Left ventricle myocardium inferior (tissue), 1 donor: ENCODE measurements around the gene PTPRM. TPM values are rescaled to one million over a fixed set of nuclear protein-coding genes. Genes with fewer than 3 reads are reported as not detected.

Source experiments
- DNase-seq: peaks from one replicate; pipeline ENCODE4 v3.0.0-alpha.2; 2020
- H3K27ac ChIP-seq: fragments of 200-600 bp; replicated peaks from 2 replicates; pipeline ENCODE4 v1.8.0; 2021
- H3K27me3 ChIP-seq: fragments of 200-600 bp; 2 replicates; pipeline ENCODE4 v1.8.0; 2021; ENCODE audit warnings: low read depth
- H3K36me3 ChIP-seq: fragments of 200-600 bp; 2 replicates; pipeline ENCODE4 v1.8.0; 2021
- H3K4me1 ChIP-seq: fragments of 200-600 bp; 2 replicates; pipeline ENCODE4 v1.8.0; 2021
- H3K4me3 ChIP-seq: fragments of 200-600 bp; 2 replicates; pipeline ENCODE4 v1.8.0; 2021; ENCODE audit warnings: mild to moderate bottlenecking, moderate library complexity
- H3K9me3 ChIP-seq: fragments of 200-600 bp; replicated peaks from 2 replicates; pipeline ENCODE4 v1.8.0; 2021
- intact Hi-C: fragments of 100-400 bp; cut with micrococcal nuclease; formaldehyde crosslinking; loops from one replicate; pipeline ENCODE4 v1.11.0; 2022
- total RNA-seq: library from RNA; stranded (reverse); fragmentation: NEBNext Ultra II Directional; extraction: Animal tissue kit (Norgen Biotek cat#: 25700); gene quantifications from one replicate; pipeline ENCODE4 v1.2.1, GENCODE V29; 2021
- TF ChIP-seq, protein P1 (sequence below): fragments of 200-600 bp; IDR thresholded peaks from 2 replicates; pipeline ENCODE4 v1.8.0; 2021; ENCODE audit warnings: antibody characterized with exemption, mild to moderate bottlenecking, borderline replicate concordance
- donor health status: DM: no; HTN: yes; CAD: no; lungs with severe emphysema.

Gene PTPRM
- total RNA-seq, 1 donor from 2014 or later = 132 TPM

DNA sequence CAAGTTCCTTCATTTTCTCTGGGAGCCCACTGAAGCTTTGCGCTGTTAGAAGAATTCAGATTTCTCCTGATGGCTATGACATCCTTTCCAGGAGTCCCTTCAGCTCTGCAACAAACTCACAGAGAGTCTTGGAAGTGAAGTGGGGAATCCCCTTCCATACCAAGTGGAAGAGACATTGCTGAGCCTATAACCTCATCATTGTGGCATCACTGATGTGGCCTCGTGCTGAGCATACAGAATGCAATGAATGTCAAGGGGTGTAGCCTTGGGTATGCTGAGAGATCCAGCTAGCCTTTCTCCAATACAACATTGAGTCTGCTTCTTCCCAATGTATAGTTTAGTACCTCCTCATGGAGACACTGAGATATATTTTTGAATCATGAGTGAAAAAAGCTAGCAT lies 731.1 kb downstream of the PTPRM start:
- Histone ChIP-seq H3K4me3 (no peak overlapping the region), H3K27me3 (no peaks in the 10 kb centered on the region), H3K9me3 (no peaks in the 10 kb centered on the region), H3K27ac (no peak overlapping the region), H3K36me3 (peaks cover 25% of the 10 kb centered on the region), H3K4me1 (peaks cover 3% of the 10 kb centered on the region)
- TF ChIP-seq, protein P1, sequence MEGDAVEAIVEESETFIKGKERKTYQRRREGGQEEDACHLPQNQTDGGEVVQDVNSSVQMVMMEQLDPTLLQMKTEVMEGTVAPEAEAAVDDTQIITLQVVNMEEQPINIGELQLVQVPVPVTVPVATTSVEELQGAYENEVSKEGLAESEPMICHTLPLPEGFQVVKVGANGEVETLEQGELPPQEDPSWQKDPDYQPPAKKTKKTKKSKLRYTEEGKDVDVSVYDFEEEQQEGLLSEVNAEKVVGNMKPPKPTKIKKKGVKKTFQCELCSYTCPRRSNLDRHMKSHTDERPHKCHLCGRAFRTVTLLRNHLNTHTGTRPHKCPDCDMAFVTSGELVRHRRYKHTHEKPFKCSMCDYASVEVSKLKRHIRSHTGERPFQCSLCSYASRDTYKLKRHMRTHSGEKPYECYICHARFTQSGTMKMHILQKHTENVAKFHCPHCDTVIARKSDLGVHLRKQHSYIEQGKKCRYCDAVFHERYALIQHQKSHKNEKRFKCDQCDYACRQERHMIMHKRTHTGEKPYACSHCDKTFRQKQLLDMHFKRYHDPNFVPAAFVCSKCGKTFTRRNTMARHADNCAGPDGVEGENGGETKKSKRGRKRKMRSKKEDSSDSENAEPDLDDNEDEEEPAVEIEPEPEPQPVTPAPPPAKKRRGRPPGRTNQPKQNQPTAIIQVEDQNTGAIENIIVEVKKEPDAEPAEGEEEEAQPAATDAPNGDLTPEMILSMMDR = no peak
- DNase-seq = no peak
- intact Hi-C loops = no loop called here

DNA sequence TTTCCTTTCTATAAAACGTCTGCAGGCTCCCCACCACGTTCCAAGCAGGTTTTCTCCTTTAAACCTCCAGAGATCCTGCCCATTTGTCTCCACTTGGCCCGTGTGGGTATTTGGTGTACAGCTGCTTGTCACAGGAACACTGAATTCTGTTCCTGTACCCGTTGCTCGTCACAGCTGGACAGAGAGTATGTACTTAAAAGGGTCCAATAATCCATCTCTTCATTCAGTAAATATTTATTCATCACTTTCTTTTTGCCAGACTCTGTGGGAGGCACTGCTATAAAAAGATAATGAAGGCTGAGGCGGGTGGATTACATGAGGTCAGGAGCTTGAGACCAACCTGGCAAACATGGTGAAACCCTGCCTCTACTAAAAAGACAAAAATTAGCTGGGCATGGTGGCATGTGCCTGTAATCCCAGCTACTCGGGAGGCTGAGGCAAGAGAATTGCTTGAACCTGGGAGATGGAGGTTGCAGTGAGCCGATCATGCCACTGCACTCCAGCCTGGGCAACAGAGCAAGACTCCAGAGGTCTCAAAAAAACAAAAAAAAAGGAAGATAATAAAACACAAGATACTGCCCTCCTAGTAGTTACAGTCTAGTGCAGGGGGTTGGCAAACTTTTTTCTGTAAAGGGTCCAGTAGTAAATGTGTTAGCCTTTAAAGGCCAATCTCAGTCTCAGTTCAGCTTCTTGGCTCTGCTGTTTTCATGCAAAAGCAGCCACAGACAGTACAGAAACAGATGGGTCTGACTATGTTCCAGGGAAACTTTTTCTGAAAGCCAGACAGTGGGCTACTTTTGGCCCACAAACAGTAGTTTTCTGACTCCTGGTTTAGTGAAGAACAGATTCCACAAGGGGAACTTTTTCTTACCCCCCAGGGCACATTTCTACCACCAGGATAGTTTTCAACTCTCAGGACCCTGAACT lies 732.2 kb downstream of the PTPRM start:
- TF ChIP-seq, protein P1 = no peak
- Histone ChIP-seq H3K4me1 (peaks cover 3% of the 10 kb centered on the region), H3K27me3 (no peaks in the 10 kb centered on the region), H3K36me3 (peaks cover 25% of the 10 kb centered on the region), H3K4me3 (no peak overlapping the region), H3K27ac (no peak overlapping the region), H3K9me3 (no peaks in the 10 kb centered on the region)
- intact Hi-C loops = no loop called here
- DNase-seq = no peak

DNA sequence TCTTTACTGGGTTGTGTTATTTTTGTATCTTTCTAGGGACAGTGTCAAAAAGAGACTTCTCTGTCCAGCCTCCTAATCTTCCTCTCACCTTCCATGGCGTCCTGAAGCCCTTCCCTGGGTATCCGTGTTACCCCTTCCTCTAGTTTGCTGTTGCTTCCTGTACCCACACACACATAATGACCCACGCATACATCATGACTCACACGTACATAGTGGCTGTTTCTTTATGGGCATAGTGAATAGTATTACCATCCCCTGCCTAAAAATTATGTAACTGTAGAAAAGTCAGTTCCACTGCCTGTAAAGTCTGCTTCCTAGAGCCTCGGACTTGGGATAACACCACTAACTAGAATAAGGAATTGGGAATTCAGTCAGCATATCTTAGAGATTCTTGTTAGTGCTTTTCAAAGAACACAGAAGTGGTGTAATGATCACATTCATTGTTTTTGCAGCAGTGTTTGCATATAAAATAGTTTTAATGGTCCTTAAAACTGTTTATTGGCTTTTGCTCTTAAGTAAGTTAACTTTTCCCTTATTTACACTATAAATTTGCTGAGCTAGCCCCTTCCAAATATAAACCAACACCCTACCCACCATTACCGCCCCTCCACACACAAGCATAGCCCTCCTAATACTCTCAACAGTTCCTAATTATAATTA lies 733.8 kb downstream of the PTPRM start:
- Histone ChIP-seq H3K4me1 (peaks cover 3% of the 10 kb centered on the region), H3K27ac (no peak overlapping the region), H3K4me3 (no peak overlapping the region), H3K27me3 (no peaks in the 10 kb centered on the region), H3K9me3 (no peaks in the 10 kb centered on the region), H3K36me3 (peaks cover 25% of the 10 kb centered on the region)
- intact Hi-C loops = no loop called here
- no peak for DNase-seq
- TF ChIP-seq, protein P1 = no peak

DNA sequence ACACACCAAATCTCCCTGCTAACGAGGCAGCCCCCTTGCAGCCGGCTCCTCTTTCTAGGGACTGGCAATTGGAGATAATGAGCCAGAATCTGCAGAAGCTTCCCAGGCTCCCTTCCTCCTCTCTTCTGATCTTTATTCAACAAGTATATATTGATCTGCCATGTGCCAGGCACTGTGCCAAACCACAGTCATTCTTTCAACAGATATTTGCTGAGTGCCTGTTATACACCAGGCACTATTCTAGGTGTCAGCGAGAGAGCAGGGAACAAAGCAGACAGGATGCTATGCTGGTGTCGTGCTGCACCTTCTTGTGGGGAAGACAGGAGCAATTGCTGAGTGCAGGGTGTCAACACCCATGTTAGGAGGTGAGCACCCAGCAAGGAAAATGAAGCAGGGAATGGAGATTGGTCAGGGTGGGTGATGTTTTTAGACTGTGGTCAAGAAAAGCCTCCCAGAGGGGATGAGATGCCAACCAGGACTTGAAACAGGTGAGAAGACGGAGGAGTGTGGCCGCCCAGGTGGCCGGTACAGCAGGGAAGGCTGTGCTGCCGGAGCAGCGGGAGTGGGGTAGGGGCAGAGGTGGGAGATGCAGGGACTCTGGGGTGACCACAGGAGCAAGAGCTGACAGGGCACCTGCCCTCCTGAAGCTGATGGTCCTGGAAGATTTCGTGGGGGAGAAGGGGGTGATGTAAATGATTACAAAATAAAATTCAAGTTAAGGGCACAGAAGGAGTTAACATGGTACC lies 734.5 kb downstream of the PTPRM start:
- TF ChIP-seq, protein P1 = no peak
- Histone ChIP-seq H3K4me1 (peaks cover 3% of the 10 kb centered on the region), H3K9me3 (no peaks in the 10 kb centered on the region), H3K27ac (no peak overlapping the region), H3K4me3 (no peak overlapping the region), H3K36me3 (peaks cover 18% of the 10 kb centered on the region), H3K27me3 (no peaks in the 10 kb centered on the region)
- intact Hi-C loops = no loop called here
- no peak for DNase-seq

DNA sequence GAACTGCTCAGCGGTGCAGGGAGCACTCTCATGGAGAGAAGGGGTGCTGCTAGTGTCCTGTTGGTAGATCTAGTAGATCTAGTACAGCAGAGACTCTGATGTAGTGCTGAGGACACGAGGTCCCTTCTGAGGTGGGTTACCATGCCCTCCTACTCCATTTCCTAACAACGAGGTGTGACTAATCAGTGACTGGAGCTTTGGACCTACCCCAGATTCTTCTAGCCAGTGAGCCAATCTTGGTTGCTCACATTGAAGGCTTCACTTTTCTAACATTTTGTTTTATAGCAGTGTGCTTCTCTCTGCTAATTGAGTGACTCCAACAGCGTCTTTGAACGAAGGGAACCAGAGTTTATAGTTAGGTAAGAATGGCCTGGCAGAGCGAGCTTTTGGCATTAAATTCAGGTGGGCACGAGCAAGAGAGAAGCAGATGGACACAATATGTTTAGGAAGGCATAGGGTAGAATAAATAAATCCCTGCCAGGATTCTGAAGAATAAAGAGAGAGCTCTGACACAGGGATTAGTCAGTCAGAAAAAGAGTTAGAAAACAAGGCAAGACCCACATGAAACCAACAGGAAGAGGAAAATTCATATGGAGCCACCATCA lies 736.1 kb downstream of the PTPRM start:
- Histone ChIP-seq H3K4me3 (no peak overlapping the region), H3K36me3 (peaks cover 4% of the 10 kb centered on the region), H3K4me1 (peaks cover 3% of the 10 kb centered on the region), H3K9me3 (no peaks in the 10 kb centered on the region), H3K27me3 (no peaks in the 10 kb centered on the region), H3K27ac (no peak overlapping the region)
- TF ChIP-seq, protein P1 = no peak
- DNase-seq = no peak
- intact Hi-C loops = no loop called here
